H9 (cell line): ENCODE measurements around the gene NEDD9. TPM values are rescaled to one million over a fixed set of nuclear protein-coding genes. Genes with fewer than 3 reads are reported as not detected.

ENCODE experiments used
- DNase-seq: peaks from one replicate; pipeline ENCODE4 v3.0.0-alpha.2; 2017
- H2AFZ ChIP-seq: one replicate; pipeline ENCODE4 v1.6.1; 2013; ENCODE audit warnings: mild to moderate bottlenecking, low read length, control low read depth, moderate library complexity
- H2AK5ac ChIP-seq: 2 replicates; pipeline ENCODE4 v1.6.1; 2013; ENCODE audit warnings: low read length, control low read depth, mixed read lengths; ENCODE audit not compliant: insufficient read length
- H2BK120ac ChIP-seq: one replicate; pipeline ENCODE4 v1.6.1; 2013; ENCODE audit warnings: low read depth, mild to moderate bottlenecking, low read length, control low read depth, inconsistent platforms; ENCODE audit not compliant: poor library complexity, severe bottlenecking
- H2BK12ac ChIP-seq: 2 replicates; pipeline ENCODE4 v1.6.1; 2013; ENCODE audit warnings: low read length, control low read depth, mixed read lengths, low read depth; ENCODE audit not compliant: insufficient read length
- H2BK15ac ChIP-seq: 2 replicates; pipeline ENCODE4 v1.6.1; 2013; ENCODE audit warnings: low read depth, low read length, control low read depth
- H2BK20ac ChIP-seq: one replicate; pipeline ENCODE4 v1.6.1; 2013; ENCODE audit warnings: low read depth, mild to moderate bottlenecking, low read length, control low read depth, inconsistent platforms; ENCODE audit not compliant: poor library complexity, severe bottlenecking
- H2BK5ac ChIP-seq: 2 replicates; pipeline ENCODE4 v1.6.1; 2013; ENCODE audit warnings: low read length, control low read depth, mixed read lengths; ENCODE audit not compliant: insufficient read length
- H3K14ac ChIP-seq: 2 replicates; pipeline ENCODE4 v1.6.1; 2013; ENCODE audit warnings: low read length, control low read depth; ENCODE audit not compliant: insufficient read depth
- H3K18ac ChIP-seq: 2 replicates; pipeline ENCODE4 v1.6.1; 2013; ENCODE audit warnings: low read depth, mild to moderate bottlenecking, mixed read lengths, low read length, control low read depth; ENCODE audit not compliant: insufficient read length
- H3K23ac ChIP-seq: 2 replicates; pipeline ENCODE4 v1.6.1; 2013; ENCODE audit warnings: low read length, control low read depth, mixed read lengths, low read depth; ENCODE audit not compliant: insufficient read length
- H3K23me2 ChIP-seq: 2 replicates; pipeline ENCODE4 v1.6.1; 2013; ENCODE audit warnings: low read depth, mild to moderate bottlenecking, mixed read lengths, low read length, control low read depth; ENCODE audit not compliant: insufficient read length, poor library complexity, severe bottlenecking
- H3K27ac ChIP-seq: 2 replicates; pipeline ENCODE4 v1.5.1; 2013; ENCODE audit warnings: low read length, control low read depth, mixed read lengths, low read depth; ENCODE audit not compliant: insufficient read length
- H3K27me3 ChIP-seq: 2 replicates; pipeline ENCODE4 v1.6.1; 2013; ENCODE audit warnings: low read length, control low read depth, inconsistent platforms; ENCODE audit not compliant: insufficient read depth
- H3K4ac ChIP-seq: 2 replicates; pipeline ENCODE4 v1.6.1; 2013; ENCODE audit warnings: low read depth, mild to moderate bottlenecking, control low read depth, inconsistent platforms, low read length, moderate library complexity
- H3K4me1 ChIP-seq: 2 replicates; pipeline ENCODE4 v1.6.1; 2013; ENCODE audit warnings: low read length, control low read depth, inconsistent platforms; ENCODE audit not compliant: insufficient read depth
- H3K4me2 ChIP-seq: 2 replicates; pipeline ENCODE4 v1.6.1; 2013; ENCODE audit warnings: low read length, control low read depth, mixed read lengths; ENCODE audit not compliant: insufficient read length, insufficient read depth
- H3K56ac ChIP-seq: 2 replicates; pipeline ENCODE4 v1.6.1; 2013; ENCODE audit warnings: low read depth, mild to moderate bottlenecking, mixed read lengths, low read length, control low read depth; ENCODE audit not compliant: insufficient read length
- H3K79me1 ChIP-seq: 2 replicates; pipeline ENCODE4 v1.6.1; 2013; ENCODE audit warnings: low read depth, mild to moderate bottlenecking, moderate library complexity, low read length, control low read depth, inconsistent platforms; ENCODE audit not compliant: insufficient read depth, poor library complexity, severe bottlenecking
- H3K79me2 ChIP-seq: 2 replicates; pipeline ENCODE4 v1.6.1; 2013; ENCODE audit warnings: low read length, control low read depth, inconsistent platforms; ENCODE audit not compliant: insufficient read depth
- H3K9ac ChIP-seq: 2 replicates; pipeline ENCODE4 v1.6.1; 2013; ENCODE audit warnings: low read length, control low read depth, mixed read lengths; ENCODE audit not compliant: insufficient read length; ENCODE audit errors: extremely low read depth
- H3K9me3 ChIP-seq: one replicate; pipeline ENCODE4 v1.6.1; 2013; ENCODE audit warnings: low read depth, low read length, inconsistent platforms; ENCODE audit not compliant: control insufficient read depth
- H3T11ph ChIP-seq: one replicate; pipeline ENCODE4 v1.6.1; 2013; ENCODE audit warnings: mild to moderate bottlenecking, low read length, control low read depth, inconsistent platforms
- H4K20me1 ChIP-seq: one replicate; pipeline ENCODE4 v1.6.1; 2013; ENCODE audit not compliant: control insufficient read depth, insufficient read length, insufficient read depth
- H4K5ac ChIP-seq: 2 replicates; pipeline ENCODE4 v1.6.1; 2013; ENCODE audit warnings: low read depth, mild to moderate bottlenecking, mixed read lengths, low read length, control low read depth; ENCODE audit not compliant: insufficient read length
- H4K8ac ChIP-seq: replicated peaks from 2 replicates; pipeline ENCODE4 v1.6.1; 2013; ENCODE audit warnings: low read length, control low read depth, mixed read lengths, low read depth; ENCODE audit not compliant: insufficient read length
- H4K91ac ChIP-seq: 2 replicates; pipeline ENCODE4 v1.6.1; 2013; ENCODE audit warnings: low read depth, mild to moderate bottlenecking, moderate library complexity, mixed read lengths, low read length, control low read depth; ENCODE audit not compliant: insufficient read length
- H3K27ac Mint-ChIP-seq, 3 experiments: 2 replicates in 2 of 3; 3 replicates in 1 of 3; pipeline ENCODE4 v1.8.0; 2020 to 2021; ENCODE audit warnings: mixed read lengths in 3 of 3, mild to moderate bottlenecking in 1 of 3, moderate library complexity in 1 of 3
- H3K27me3 Mint-ChIP-seq: 2 replicates; pipeline ENCODE4 v1.8.0; 2021; ENCODE audit warnings: low read depth, mild to moderate bottlenecking, moderate library complexity, mixed read lengths
- H3K36me3 Mint-ChIP-seq, 3 experiments: 2 replicates in 2 of 3; 3 replicates in 1 of 3; pipeline ENCODE4 v1.8.0; 2020 to 2021; ENCODE audit warnings: low read depth in 3 of 3, mixed read lengths in 3 of 3; ENCODE audit not compliant: insufficient read depth in 1 of 3
- H3K4me1 Mint-ChIP-seq, 2 experiments: 2 replicates each; pipeline ENCODE4 v1.8.0; 2020; ENCODE audit warnings: mixed read lengths in 2 of 2
- H3K4me3 Mint-ChIP-seq, 2 experiments: 2 replicates in 1 of 2; 3 replicates in 1 of 2; pipeline ENCODE4 v1.8.0; 2020 to 2021; ENCODE audit warnings: mild to moderate bottlenecking in 2 of 2, mixed read lengths in 2 of 2, moderate library complexity in 1 of 2
- H3K9me3 Mint-ChIP-seq, 2 experiments: 2 replicates in 1 of 2; 3 replicates in 1 of 2; pipeline ENCODE4 v1.8.0; 2020; ENCODE audit warnings: mild to moderate bottlenecking in 2 of 2, mixed read lengths in 2 of 2, moderate library complexity in 1 of 2
- WGBS: extraction: QIAGEN DNeasy Blood & Tissue Kit; methylation state at CpG from one replicate; pipeline ENCODE4 v1.1.7; 2013; ENCODE audit warnings: missing lambda C conversion rate, low lambda C conversion rate, mixed read lengths; ENCODE audit not compliant: insufficient read length; ENCODE audit errors: extremely low coverage; 5-methylcytosine and 5-hydroxymethylcytosine counted together
- total RNA-seq: library from RNA; stranded (reverse); gene quantifications from 2 replicates; pipeline ENCODE4 v1.2.1, GENCODE V29; 2021
- TF ChIP-seq, protein P1 (sequence below): fragments of 200-600 bp; sonication (generic); conservative IDR thresholded peaks from 3 replicates; pipeline ENCODE4 v1.8.0; 2021; ENCODE audit warnings: antibody characterized with exemption, mild to moderate bottlenecking

Gene NEDD9
- total RNA-seq, 1 experiment from 2014 or later, result 5.5 TPM

DNA sequence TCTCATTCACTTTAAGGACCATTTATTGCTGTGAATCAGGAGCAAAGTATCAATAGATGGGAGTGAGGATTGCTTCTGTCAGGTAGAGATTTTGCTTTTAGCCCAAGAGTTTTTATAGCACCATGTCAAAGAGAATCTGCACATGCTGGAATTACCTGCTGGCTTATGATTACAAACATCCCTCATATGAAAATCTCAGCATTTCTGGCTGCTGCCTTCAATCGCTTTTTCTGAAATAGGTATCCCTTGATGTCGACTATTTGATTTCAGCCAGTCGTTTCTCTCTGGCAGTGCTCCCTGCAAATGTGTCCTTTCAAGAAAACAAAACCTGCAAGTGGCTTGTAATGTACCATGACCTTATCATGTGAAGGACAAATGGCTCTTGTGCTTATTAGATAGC lies 34.5 kb upstream of the NEDD9 start:
- DNase-seq, result no peak
- H3K27me3 Mint-ChIP-seq, result no peaks in the 10 kb centered on the region
- WGBS, result no CpG with 5 or more reads among the region's 3 CpGs
- Histone ChIP-seq H2BK5ac (no peak overlapping the region), H2BK120ac (no peak overlapping the region), H3K4ac (no peak overlapping the region), H3K9ac (no peak overlapping the region), H2BK20ac (no peak overlapping the region), H3T11ph (no peak overlapping the region), H3K27me3 (no peaks in the 10 kb centered on the region), H3K4me1 (no peaks in the 10 kb centered on the region; the same call in 1 of the 2 replicates), H4K91ac (no peak overlapping the region), H3K56ac (no peak overlapping the region), H3K14ac (no peak overlapping the region), H4K20me1 (no peaks in the 10 kb centered on the region), H2AFZ (no peak overlapping the region), H2AK5ac (no peak overlapping the region), H4K5ac (no peak overlapping the region), H3K79me1 (no peaks in the 10 kb centered on the region), H4K8ac (no peak overlapping the region), H3K23ac (no peak overlapping the region), H2BK15ac (no peak overlapping the region), H3K9me3 (no peaks in the 10 kb centered on the region), H3K18ac (no peak overlapping the region), H2BK12ac (no peak overlapping the region), H3K4me2 (no peak overlapping the region), H3K79me2 (no peaks in the 10 kb centered on the region), H3K23me2 (no peaks in the 10 kb centered on the region), H3K27ac (no peak overlapping the region)
- no peaks in the 10 kb centered on the region; a peak in 1 of 5 replicates for H3K9me3 Mint-ChIP-seq
- H3K27ac Mint-ChIP-seq, result no peak overlapping the region
- no peak overlapping the region for H3K4me3 Mint-ChIP-seq
- TF ChIP-seq, protein P1, sequence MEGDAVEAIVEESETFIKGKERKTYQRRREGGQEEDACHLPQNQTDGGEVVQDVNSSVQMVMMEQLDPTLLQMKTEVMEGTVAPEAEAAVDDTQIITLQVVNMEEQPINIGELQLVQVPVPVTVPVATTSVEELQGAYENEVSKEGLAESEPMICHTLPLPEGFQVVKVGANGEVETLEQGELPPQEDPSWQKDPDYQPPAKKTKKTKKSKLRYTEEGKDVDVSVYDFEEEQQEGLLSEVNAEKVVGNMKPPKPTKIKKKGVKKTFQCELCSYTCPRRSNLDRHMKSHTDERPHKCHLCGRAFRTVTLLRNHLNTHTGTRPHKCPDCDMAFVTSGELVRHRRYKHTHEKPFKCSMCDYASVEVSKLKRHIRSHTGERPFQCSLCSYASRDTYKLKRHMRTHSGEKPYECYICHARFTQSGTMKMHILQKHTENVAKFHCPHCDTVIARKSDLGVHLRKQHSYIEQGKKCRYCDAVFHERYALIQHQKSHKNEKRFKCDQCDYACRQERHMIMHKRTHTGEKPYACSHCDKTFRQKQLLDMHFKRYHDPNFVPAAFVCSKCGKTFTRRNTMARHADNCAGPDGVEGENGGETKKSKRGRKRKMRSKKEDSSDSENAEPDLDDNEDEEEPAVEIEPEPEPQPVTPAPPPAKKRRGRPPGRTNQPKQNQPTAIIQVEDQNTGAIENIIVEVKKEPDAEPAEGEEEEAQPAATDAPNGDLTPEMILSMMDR, result no peak
- peaks cover 0 to 11% of the 10 kb centered on the region in 2 experiments; a peak in 3 of 4 replicates for H3K4me1 Mint-ChIP-seq
- H3K36me3 Mint-ChIP-seq, result no peaks in the 10 kb centered on the region
